HEK293T (cell line): ENCODE measurements around the gene NPIPA8.
"Not testable (repeated sequence)": the region's sequence is repeated elsewhere in the genome, so short reads cannot be mapped to it uniquely, and the experiment has no call there.

Experiments used
- L3MBTL2 ChIP-seq: fragments of 450-650 bp; conservative IDR thresholded peaks from 2 replicates; pipeline ENCODE4 v1.6.1; 2016; ENCODE audit warnings: mild to moderate bottlenecking
- NFRKB ChIP-seq: fragments of 450-650 bp; IDR thresholded peaks from 2 replicates; pipeline ENCODE4 v1.6.1; 2016; ENCODE audit warnings: mild to moderate bottlenecking, moderate library complexity
- TARDBP ChIP-seq: fragments of 450-650 bp; IDR thresholded peaks from 2 replicates; pipeline ENCODE4 v1.6.1; 2016

- not testable (repeated sequence) for TF ChIP-seq NFRKB, TARDBP, L3MBTL2
Observed at GRCh38 chr16:18297714-18298113, 38.8 kb downstream of the NPIPA8 start.
